Stimulated activated CD8-positive, alpha-beta memory T cell treated with anti-CD3 and anti-CD28 coated beads, Interleukin-12 subunit alpha, Interleukin-12 subunit beta, amount 100 ng/mL, for 4 hours (primary cell): ENCODE results near the gene SPTB.

Experiments
- DNase-seq: peaks from one replicate; pipeline ENCODE4 v3.0.0-alpha.2; 2020; ENCODE audit warnings: low read depth

SPTB gene

DNA sequence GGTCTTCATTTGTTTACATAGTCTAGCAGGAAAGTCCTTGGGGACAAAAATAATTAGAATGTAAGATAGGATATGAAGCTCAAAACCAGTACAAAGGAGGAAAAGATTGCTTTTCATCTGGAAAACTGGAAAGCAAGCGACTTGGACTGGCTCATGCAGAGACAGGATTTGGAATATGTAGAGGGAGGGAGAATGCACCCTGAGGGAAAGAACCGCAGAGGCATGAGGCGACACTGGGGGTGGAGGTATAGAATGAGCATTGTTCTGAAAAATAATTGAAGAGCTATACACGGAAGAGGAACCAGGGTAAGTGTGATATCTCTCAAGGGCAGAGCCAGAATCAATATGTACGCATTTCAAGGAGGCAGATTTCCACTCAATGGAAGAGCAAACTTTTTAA lies 90.0 kb downstream of the SPTB start:
- no peak for DNase-seq

DNA sequence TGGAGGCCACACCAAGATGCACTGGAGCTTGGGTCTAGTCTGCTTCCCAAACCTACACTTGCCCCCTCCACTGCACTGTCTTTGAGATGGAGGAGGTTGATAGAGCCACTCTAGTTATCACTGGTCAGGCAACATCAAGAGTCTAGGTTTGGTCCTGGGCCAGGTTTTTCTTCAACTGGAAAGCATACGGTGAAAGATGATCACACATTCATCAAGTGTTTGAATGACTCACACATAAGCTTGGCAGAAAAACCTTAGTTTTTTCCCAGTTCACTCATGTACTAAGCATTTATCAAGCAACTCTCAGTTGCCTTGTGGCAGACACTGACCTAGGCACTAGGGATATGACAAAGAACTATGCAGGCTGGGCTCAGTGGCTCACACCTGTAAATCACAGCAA lies 91.0 kb downstream of the SPTB start:
- DNase-seq: no peak

DNA sequence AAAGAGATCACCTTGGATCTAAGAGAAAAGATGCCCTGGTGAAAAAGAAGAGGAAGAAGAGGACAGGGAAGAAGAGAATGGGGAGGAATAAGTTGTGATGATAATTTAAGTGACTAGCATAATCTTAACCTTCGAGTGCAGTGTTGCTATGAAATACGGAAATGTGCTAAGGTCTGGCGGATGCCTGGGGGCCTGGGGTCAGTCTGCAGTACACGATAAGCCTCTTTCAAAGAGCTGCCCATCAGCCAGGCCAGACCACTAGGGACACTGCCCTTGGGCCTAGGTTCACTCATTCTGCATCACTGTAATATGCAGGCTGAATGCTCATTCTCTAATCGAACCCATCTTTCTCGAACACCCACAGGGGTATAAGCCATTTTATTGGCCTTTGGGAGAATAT lies 92.1 kb downstream of the SPTB start:
- no peak for DNase-seq

DNA sequence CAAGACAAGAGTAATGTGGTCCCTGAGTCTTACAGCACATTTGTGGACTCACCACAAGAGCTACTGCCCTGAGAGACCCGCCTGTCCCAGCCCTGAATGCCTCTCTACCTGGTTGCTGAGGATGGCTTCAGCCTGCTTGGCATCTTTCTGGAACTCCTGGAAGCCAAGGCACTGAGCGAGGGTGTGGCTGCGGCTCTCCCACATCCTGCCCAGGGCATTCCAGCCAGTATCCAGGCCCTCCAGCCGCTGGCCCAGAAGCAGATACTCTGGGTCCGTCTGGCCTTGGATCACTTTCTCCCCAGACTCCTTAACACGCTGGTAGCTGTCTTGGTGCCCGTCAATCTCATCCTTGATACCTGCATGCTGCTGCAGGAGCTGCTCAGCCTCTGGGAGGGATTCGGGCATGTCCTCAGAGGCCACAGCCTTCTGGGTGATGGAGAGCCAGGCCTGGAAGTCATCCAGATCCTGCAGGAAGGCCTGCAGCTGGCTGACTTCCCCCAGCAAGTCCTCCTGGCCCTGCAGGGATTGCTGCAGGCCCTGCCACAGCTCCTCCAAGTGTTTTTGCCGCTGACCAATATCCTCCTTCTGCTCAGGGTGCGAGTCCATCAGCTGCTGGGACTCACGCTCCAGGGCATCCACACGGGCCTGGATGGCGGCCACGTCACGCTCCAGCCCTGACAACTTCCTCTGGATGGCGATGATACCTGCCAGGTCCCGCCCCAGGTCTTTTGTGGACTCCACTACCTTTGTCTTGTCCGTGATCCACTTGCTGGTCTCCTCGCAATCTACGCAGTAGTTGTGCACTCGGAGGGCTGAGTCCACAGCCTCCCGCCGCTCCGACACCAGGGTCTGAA lies 93.2 kb downstream of the SPTB start:
- DNase-seq: no peak

DNA sequence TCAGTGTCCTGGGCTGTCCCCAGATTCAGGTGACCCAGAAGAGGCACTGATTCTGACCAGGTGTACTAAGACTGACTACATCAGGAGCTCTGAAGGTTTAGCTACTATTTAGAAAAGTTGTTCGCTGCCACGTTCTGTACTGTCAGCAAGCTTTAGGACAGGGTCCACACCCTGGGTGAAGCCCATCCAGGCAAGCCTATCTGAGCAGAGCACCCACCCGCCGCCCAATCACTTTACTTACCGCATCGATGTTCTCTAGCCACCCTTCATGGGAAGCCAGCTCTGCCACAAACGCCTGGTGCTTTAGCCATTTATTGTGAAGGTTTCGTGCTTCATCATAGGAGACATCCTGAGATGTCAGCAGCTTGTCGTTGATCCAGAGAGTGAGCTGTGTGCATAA lies 95.7 kb downstream of the SPTB start:
- no peak for DNase-seq

DNA sequence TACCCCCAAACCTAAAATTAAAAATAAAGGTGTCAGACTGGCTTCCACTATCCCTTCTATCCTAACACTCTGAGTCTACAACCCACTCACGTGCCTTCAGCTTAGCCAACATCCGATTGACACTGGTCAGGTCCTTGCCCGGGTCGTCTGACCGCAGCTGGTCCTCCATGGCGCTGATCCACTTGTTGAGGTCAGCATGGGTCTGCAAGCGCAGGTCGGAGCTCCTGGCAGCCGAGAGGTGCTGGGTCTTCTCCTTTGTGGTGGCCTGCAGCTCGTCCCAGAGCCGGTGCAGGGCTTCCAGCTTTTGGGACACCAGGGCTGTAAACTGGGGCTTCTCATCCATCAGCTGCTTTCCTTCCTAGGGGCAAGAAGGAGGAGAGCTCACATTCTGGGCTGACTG lies 97.5 kb downstream of the SPTB start:
- no peak for DNase-seq

DNA sequence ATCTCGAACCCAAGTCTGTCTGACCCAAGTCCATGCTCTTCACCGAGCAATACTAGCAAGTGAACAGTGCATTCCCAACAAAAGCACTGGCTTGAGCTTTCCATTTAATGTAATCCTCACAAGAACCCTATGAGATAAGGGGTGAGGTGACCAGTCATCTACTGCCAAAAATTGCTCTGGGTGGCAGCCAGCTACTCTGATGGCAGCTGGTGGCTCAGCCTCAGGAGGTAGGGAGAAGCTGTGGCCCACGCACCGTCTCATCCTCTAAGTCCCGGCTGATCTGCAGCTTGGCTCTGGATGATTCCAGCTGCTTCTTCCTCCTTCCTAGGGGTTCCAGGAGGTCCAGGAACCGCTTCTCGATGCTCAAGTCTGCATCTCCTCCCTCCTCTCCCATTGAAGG lies 100.2 kb downstream of the SPTB start:
- no peak for DNase-seq

DNA sequence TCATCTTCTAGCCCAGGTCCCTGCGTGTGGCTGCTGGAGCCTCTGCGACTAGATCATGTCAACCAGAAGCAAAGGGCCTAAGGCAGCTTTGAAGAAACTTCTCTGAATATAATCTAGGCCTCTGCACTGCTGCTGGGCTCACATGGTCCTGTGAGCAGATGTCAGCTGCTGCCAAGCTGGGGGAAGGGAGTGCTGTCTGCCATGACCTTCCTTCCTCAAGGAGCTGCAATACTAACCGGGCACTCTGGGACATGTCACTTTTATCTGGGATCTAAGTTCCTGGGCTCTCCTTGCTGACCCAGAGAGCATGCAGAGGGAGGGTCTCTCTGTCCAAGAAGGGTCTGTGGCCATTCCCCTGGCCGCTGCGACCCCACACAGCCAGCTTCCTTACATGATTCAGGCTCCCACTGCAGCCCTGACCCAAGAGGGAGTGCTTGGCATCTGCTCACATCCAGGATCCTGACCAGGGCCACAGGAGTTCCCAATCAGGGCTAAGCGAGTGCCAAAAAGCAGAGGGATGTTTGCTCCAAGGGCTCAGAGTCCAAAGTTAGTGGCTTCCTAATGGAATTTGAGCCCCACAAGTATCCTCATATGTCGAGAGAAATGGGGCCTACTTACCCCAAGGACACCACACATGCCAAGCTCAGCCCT lies 101.5 kb downstream of the SPTB start:
- DNase-seq: no peak

DNA sequence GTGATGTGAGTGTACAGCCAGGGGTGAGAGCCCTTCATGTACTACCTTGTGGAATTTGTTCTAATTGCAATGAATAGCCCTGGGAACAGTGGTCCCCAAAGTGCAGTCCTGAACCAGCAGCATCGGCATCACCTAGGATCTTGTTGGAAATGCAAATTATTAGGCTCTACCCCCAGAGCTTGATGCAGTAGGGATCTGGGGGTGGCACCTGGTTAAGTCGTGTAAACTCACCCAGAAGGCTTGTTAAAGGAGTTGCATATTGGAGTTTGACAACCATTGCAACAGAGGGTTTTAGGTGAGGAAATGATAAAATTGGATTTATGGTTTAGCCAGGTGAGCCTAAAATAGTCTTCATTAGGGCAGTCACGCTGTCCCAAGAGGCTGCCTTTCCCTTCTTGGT lies 102.2 kb downstream of the SPTB start:
- no peak for DNase-seq

DNA sequence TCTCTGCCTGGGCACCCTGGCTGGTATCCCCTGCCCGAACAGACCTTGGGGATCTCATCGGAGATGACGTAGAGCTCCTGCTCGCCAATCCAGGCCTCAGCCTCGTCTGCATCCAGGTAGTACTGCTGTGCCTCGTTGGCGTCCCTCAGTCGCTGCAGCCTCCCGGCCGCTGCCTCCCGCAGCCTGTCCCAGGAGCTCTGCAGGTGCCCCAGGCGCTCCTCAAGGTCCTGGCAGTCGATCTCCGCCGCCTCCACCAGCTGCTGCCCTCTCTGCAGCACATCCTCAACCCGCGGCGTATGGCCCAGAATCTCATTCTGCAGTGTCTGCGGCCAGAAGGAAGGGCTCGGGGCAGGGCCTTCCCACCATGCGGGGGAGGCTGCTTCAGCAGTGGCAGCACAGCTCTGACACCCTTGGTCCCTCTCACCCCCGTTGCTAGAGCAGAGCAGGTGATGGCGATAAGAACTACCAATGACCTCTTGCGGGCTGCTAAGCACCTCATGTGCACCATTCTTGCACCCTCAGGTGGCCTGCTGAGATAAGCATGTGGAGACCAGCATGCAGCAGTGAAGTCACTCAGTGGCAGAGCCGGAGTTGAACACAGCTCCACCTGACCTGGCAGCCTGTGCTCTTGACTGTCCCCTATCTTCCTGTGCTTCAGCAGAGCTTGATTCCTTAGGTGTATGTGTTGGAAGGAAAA lies 104.5 kb downstream of the SPTB start:
- DNase-seq: no peak

DNA sequence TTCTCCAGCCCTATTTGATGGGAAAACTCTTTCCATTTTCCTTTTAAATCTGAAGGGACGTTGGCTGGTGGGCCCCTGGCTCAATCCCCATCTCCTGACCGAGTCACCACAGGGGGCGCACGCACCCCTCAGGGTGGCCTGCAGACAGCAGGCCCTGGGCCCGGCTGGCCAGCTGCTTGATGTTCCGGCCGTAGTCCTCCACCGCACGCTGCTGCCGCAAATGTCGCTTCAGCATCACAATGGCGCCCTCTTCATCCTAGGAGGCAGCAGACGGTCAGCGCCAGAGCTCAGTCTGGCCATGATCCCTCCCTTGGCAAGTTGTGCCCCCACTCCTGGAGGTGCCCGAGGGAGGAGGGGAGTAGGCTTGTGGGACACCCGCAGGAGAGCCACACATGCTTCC lies 105.4 kb downstream of the SPTB start:
- DNase-seq: no peak

DNA sequence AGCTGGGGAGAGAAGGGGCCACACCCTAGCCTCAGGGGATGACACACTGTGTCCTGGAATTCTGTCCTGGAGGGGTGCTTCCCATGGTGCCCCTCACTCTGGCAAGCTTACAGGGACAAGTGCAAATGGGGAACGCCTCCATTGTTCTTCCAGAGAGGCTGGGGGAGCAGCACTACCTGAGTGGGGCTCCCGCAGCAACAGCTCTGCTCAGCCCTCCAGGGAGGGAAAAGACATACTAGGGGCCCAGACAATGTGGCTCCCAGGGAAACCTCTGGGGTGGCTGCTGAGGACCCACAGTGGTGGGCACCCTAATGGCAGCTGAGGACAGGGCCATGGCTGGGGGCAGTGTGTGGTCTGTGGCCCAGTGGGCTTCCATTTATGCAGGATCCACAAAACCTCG lies 106.1 kb downstream of the SPTB start:
- DNase-seq: no peak

DNA sequence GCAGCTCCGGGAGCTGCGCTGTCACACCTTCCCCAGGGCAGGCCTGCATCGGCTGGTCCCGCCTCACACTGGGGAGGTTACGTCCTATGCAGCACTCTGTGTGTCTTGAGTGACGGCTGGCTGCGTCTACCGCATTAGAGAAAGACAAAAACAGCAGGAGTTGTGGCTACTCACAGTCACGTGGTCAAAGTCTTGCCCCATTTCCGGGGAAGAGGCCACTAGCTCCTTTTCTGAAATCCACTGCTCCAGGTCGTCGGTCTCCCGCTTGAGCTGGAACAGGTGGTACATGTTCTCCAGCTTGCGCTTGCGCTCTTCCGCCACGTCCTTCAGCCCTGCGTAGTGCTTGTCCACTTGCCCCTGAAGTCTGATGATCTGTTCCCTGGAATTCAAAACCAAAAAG lies 106.7 kb downstream of the SPTB start:
- DNase-seq: no peak

DNA sequence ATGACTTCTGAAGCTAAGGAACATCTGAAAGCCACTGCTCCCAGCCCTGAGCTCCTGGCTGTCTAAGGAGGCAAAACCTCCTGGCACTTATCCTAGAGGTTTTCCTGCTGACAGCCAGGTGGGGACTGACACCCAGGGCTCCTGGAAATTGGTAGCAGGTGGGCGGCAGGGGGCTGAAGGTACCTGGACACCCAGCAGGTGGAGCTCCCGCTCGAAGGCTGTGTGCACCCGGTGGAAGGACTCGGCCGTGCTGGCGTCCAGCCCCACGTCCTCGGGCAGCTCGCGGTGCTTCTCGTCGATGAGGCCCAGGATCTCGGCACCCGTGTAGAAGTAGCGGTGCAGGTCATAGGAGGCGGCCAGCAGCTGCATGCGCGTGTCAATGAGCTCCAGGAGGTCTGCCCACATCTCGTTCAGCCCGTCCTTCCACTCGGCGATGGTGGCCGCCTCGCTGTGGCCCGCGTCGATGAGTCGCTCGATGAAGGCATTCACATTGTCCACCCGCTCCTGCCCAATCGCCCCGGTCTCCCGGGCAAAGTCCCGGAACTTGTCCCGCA lies 107.2 kb downstream of the SPTB start:
- no peak for DNase-seq

DNA sequence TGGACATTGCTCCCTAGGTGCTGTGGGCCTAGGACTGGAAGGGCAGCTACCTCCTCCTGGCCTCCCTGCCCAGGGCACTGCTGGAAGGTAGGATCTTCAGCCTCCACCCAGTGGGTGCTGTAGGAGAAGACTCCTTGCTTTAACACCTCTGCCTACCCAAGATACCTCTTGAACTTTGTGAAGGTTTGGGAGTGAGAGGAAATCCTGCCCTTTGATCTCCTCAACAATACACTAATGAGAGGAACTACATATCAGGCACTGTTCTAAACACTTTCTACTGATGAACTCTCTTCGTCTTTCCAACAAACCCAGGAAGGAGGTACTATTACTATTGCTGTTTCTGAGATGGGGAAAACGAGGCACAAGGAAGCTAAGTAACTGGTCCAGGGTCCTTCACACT lies 108.5 kb downstream of the SPTB start:
- no peak for DNase-seq

DNA sequence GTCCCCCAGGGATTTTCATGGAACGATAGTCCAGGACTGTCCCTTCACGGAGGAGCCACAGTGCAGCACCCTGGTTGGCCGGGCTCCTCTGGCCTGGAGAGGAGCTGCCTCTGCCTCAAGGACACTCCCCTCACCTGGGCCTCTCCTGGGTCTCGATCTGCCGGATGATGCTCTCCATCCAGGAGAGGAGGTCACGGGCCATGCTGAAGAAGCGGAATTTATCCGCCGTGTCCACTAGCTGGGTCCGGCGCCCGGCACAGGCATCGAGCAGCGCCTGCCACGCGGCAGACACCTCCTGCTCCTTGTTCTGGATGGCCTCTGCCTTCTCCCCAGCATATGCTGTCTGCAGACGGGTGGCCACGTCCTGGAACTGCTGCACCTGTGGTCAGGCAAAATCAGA lies 109.0 kb downstream of the SPTB start:
- DNase-seq: no peak

DNA sequence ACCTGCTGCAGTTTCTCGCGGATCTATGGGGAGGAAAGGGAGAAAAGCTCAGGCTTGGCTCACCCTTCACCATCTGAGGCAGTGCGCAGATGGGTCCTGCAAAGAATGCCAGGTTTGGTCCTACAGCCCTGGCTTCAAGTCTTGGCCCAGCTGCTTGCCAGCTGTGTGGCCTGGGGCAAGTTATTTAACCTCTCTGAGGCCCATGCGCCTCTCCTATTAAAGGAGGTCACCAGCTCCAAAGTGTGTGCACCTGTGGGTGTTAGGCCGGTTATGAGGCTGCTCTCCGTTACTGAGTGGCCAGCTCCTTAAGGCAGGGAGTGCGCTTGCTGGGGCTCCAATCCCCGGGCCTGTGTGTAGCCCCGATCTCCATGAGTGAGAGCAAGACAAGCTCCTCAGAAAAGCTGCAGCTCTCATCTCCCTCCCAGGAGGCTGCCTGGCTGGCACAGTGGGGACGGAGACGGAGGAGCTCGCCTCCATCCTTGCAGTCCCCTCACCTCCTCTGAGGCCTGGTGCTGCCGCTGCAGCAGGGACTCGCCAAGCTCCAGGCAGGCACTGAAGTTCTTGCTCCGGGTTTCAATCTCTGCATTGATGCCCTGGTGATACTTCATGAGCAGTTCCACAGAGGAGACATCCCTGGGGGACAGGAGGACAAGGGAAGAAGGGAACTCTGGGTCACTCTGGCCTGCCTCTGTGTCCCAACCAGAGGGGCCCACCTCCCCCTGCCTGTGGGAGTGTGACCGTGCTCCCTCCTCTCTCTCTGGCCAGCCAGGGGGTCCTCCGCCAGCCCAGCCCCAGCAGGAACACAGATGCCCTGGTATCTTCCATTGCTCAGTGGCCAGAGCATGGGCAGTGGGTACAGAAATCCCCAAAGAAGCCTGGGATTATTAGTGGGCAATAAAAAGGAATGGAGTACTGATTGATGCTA lies 110.3 kb downstream of the SPTB start:
- no peak for DNase-seq

DNA sequence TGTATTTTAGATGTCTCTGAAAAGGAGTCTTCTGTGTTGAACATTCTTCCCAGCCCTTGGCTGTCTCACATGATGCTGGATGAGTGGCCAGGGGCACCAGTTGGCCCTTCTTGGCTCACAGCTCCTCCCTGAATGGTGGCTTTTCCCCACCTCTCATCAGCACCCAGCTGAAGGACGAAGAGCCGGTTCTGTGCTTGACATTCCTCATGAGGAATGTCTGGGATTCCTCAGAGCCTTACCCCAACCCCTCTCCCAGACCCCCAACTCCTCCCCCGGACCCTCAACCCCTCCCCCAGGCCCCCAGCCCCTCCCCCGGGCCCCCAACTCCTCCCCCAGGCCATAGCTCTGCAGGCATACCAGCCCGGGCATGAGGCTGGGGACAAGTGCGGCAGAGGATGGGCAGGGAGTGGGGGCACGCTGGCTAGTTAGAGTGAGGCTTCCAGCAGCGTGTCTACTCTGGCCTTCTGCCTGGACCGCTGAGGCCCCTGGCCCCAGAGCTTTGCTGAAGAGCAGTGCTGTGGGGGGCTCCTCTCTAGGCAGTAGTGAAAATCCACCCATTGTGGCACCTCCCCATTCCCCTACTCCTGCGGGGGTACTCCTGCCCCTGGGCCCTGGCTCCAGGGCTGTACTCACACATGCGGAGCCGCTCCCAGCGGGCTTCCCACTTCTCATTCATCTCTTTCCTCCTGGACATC lies 111.2 kb downstream of the SPTB start:
- DNase-seq: no peak

DNA sequence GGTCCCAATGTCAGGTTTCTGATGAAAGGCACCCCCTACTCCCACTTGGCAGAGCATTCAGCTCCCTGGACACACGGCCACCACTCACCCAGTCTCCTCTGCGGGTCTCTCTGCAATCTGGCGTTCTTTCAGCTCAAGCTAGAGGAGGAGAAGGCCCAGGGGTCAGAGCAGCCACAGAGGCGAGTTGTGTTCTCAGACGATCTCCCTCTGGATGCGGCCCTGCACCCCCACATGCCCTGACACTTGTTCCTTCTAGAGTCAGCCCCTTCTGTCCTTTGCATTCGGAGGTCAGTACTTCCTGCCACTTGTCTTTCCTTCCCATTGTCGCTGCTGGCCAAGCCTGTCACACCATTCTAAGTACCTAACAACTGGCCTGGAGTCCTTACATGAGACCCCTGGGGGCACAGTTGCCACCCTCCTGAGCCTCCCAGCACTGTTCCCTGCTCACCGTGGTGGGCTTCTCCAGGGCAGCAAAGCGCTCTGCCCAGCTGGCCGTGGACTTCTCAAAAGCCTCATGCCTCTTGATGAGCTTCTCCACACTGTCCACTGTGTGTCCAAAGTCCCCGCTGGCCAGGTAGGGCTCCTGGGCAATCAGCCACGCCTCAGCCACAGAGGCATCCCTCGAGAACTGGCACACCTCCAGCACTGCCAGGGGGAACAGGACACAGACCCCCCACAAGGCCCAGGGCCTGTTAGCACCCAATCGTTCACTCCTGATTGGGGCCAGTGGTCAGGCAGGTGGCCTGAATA lies 112.3 kb downstream of the SPTB start:
- DNase-seq: no peak

DNA sequence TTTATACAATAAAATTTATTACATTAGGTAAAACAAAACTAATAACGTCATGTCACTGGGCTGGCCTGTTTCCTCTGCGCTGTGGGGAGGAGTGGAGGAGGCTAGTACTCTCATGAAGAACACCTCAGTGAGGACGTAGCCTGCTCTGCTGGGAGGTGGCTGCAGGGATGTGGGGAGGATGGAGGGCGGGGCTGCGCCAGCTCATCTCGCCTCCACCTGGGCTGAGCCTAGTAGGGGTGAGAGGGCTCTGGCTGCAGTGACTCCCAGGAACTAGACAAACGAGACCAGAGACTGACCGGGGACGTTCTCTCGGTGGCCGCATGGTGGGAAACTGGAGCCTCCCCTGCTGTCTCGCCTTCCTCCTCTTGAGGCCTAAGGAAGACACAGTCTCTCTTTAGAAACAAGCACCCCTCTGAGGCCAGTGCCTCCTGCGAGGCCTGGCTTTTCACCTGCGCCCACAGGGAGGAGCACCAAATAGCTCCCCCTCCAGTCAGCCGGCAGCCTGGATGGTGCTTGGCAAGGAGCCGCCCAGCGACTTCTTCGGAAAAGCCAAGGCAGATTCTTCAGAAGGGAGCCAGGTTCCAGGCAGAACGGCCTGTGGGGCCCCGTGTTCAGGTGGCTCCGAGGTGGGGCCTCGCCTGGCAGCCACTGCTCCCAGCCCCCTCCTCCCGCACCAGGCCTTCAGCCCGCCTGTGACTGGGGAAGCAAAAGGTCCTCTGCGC lies 113.1 kb downstream of the SPTB start:
- DNase-seq: no peak
